Activated CD4-positive, alpha-beta memory T cell treated with anti-CD3 and anti-CD28 coated beads, Interleukin-2, amount 10 ng/mL, durations not matched to agents 7 days and 5 days (primary cell): ENCODE measurements around the gene SERBP1. TPM values are rescaled to one million over a fixed set of nuclear protein-coding genes. Genes with fewer than 3 reads are reported as not detected.
A peak's percentile ranks its signal among the peaks of the same experiment; 100 is the strongest.

ENCODE experiments used
- CTCF ChIA-PET: fragments of 350-600 bp; sonication (Branson Sonifier 250); formaldehyde crosslinking; loops from one replicate; lab custom pipeline; 2021; ENCODE audit warnings: antibody characterized with exemption, inconsistent platforms; lab: Charles Lee
- POLR2A ChIA-PET: fragments of 350-600 bp; sonication (Branson Sonifier 250); formaldehyde crosslinking; loops from one replicate; lab custom pipeline; 2021; ENCODE audit warnings: antibody characterized with exemption; lab: Charles Lee
- DNase-seq: peaks from one replicate; pipeline ENCODE4 v3.0.0-alpha.2; 2020
- H3K27ac Mint-ChIP-seq: one replicate; pipeline ENCODE4 v1.8.0; 2021; ENCODE audit warnings: mild to moderate bottlenecking, mixed read lengths
- H3K27me3 Mint-ChIP-seq: one replicate; pipeline ENCODE4 v1.8.0; 2021; ENCODE audit warnings: mixed read lengths
- H3K36me3 Mint-ChIP-seq: one replicate; pipeline ENCODE4 v1.8.0; 2021; ENCODE audit warnings: low read depth, mixed read lengths
- H3K4me1 Mint-ChIP-seq: one replicate; pipeline ENCODE4 v1.8.0; 2021; ENCODE audit warnings: mixed read lengths
- H3K4me3 Mint-ChIP-seq: one replicate; pipeline ENCODE4 v1.8.0; 2021; ENCODE audit warnings: mild to moderate bottlenecking, mixed read lengths
- H3K9me3 Mint-ChIP-seq: one replicate; pipeline ENCODE4 v1.8.0; 2021; ENCODE audit warnings: mixed read lengths
- total RNA-seq, 2 experiments: library from RNA; stranded (reverse); gene quantifications; one replicate each; pipeline ENCODE4 v1.2.3, GENCODE V29; 2021

The SERBP1 gene
- 100 to 1,000 TPM; 213 to 219 TPM for total RNA-seq

GRCh38 chr1:67430358-67431155, at the start of gene SERBP1:
Gene SERBP1, minus strand, starts transcription at chr1:67430402. Its CDS starts 102 bp downstream, at chr1:67430300.
- no peaks in the 10 kb centered on the region for H3K9me3 Mint-ChIP-seq
- peak; percentile 97 for DNase-seq
- peak within 1 kb of the TSS; percentile 87 for H3K27ac Mint-ChIP-seq
- peaks cover 46% of the 10 kb centered on the region for H3K36me3 Mint-ChIP-seq
- peaks cover 39% of the 10 kb centered on the region for H3K4me1 Mint-ChIP-seq
- CTCF ChIA-PET = interaction anchor here (0.6 to 3.2 kb wide), 6 partner anchors 10 to 217 kb away, joined by 3 to 19 read pairs (median 6); no protein-coding TSS in a partner anchor
- no peaks in the 10 kb centered on the region for H3K27me3 Mint-ChIP-seq
- POLR2A ChIA-PET = interaction anchor here (0.6 to 7.2 kb wide), 30 partner anchors 7 to 506 kb away, joined by 3 to 80 read pairs (median 6); partner anchors contain the start of genes DNAI4, GADD45A, IL12RB2 and IL23R
- peak within 1 kb of the TSS; percentile 81 for H3K4me3 Mint-ChIP-seq

- H3K27me3 Mint-ChIP-seq = peaks cover 4% of the 10 kb centered on the region
- H3K4me3 Mint-ChIP-seq = no peak overlapping the region
- DNase-seq = no peak
- H3K27ac Mint-ChIP-seq = no peak overlapping the region
- H3K36me3 Mint-ChIP-seq = no peaks in the 10 kb centered on the region
- POLR2A ChIA-PET = no interaction called here
- H3K9me3 Mint-ChIP-seq = no peaks in the 10 kb centered on the region
- peaks cover 4% of the 10 kb centered on the region for H3K4me1 Mint-ChIP-seq
- CTCF ChIA-PET = interaction anchor here (0.6 to 1.9 kb wide), 3 partner anchors 21 to 268 kb away, joined by 3 to 5 read pairs (median 5); no protein-coding TSS in a partner anchor
Measured at GRCh38 chr1:67479146-67479891, 49.1 kb upstream of the SERBP1 start.

GRCh38 chr1:67476906-67477305, 46.7 kb upstream of the SERBP1 start:
- ChIA-PET POLR2A (no interaction called here), CTCF (no interaction called here)
- H3K4me1 Mint-ChIP-seq = peaks cover 4% of the 10 kb centered on the region
- H3K27ac Mint-ChIP-seq = no peak overlapping the region
- H3K4me3 Mint-ChIP-seq = no peak overlapping the region
- H3K36me3 Mint-ChIP-seq = no peaks in the 10 kb centered on the region
- no peaks in the 10 kb centered on the region for H3K9me3 Mint-ChIP-seq
- DNase-seq = no peak
- peaks cover 4% of the 10 kb centered on the region for H3K27me3 Mint-ChIP-seq

GRCh38 chr1:67476006-67476482, 45.8 kb upstream of the SERBP1 start:
- no peak for DNase-seq
- Mint-ChIP-seq H3K27ac (no peak overlapping the region), H3K4me1 (peaks cover 4% of the 10 kb centered on the region), H3K9me3 (no peaks in the 10 kb centered on the region), H3K36me3 (no peaks in the 10 kb centered on the region), H3K4me3 (no peak overlapping the region), H3K27me3 (peaks cover 4% of the 10 kb centered on the region)
- CTCF ChIA-PET = no interaction called here
- POLR2A ChIA-PET = no interaction called here

- H3K4me1 Mint-ChIP-seq = no peaks in the 10 kb centered on the region
- no peak overlapping the region for H3K4me3 Mint-ChIP-seq
- CTCF ChIA-PET = no interaction called here
- no peak for DNase-seq
- POLR2A ChIA-PET = no interaction called here
- no peaks in the 10 kb centered on the region for H3K36me3 Mint-ChIP-seq
- H3K9me3 Mint-ChIP-seq = no peaks in the 10 kb centered on the region
- no peak overlapping the region for H3K27ac Mint-ChIP-seq
- H3K27me3 Mint-ChIP-seq = peaks cover 4% of the 10 kb centered on the region
Measured at GRCh38 chr1:67472056-67472455, 41.9 kb upstream of the SERBP1 start.

GRCh38 chr1:67469431-67469830, 39.2 kb upstream of the SERBP1 start:
- H3K4me1 Mint-ChIP-seq = no peaks in the 10 kb centered on the region
- no peak overlapping the region for H3K27ac Mint-ChIP-seq
- no peak for DNase-seq
- H3K9me3 Mint-ChIP-seq = no peaks in the 10 kb centered on the region
- no peak overlapping the region for H3K4me3 Mint-ChIP-seq
- H3K36me3 Mint-ChIP-seq = no peaks in the 10 kb centered on the region
- peaks cover 1% of the 10 kb centered on the region for H3K27me3 Mint-ChIP-seq
- POLR2A ChIA-PET = no interaction called here
- CTCF ChIA-PET = no interaction called here

GRCh38 chr1:67468066-67468718, 38.0 kb upstream of the SERBP1 start:
- ChIA-PET POLR2A (no interaction called here), CTCF (no interaction called here)
- Mint-ChIP-seq H3K27ac (no peak overlapping the region), H3K27me3 (peaks cover 6% of the 10 kb centered on the region), H3K4me1 (no peaks in the 10 kb centered on the region), H3K4me3 (no peak overlapping the region), H3K36me3 (no peaks in the 10 kb centered on the region), H3K9me3 (no peaks in the 10 kb centered on the region)
- no peak for DNase-seq

GRCh38 chr1:67465375-67465774, 35.2 kb upstream of the SERBP1 start:
- peaks cover 6% of the 10 kb centered on the region for H3K27me3 Mint-ChIP-seq
- no peaks in the 10 kb centered on the region for H3K9me3 Mint-ChIP-seq
- POLR2A ChIA-PET = no interaction called here
- no peaks in the 10 kb centered on the region for H3K4me1 Mint-ChIP-seq
- no peak overlapping the region for H3K27ac Mint-ChIP-seq
- no peak for DNase-seq
- H3K4me3 Mint-ChIP-seq = no peak overlapping the region
- no peaks in the 10 kb centered on the region for H3K36me3 Mint-ChIP-seq
- CTCF ChIA-PET = no interaction called here

- DNase-seq = no peak
- H3K9me3 Mint-ChIP-seq = no peaks in the 10 kb centered on the region
- no peak overlapping the region for H3K27ac Mint-ChIP-seq
- ChIA-PET POLR2A (no interaction called here), CTCF (no interaction called here)
- H3K36me3 Mint-ChIP-seq = no peaks in the 10 kb centered on the region
- H3K4me1 Mint-ChIP-seq = no peaks in the 10 kb centered on the region
- peaks cover 6% of the 10 kb centered on the region for H3K27me3 Mint-ChIP-seq
- H3K4me3 Mint-ChIP-seq = no peak overlapping the region
Measured at GRCh38 chr1:67464746-67465145, 34.5 kb upstream of the SERBP1 start.

- Mint-ChIP-seq H3K36me3 (no peaks in the 10 kb centered on the region), H3K9me3 (no peaks in the 10 kb centered on the region), H3K4me1 (no peaks in the 10 kb centered on the region), H3K27ac (no peak overlapping the region), H3K27me3 (peaks cover 6% of the 10 kb centered on the region), H3K4me3 (no peak overlapping the region)
- CTCF ChIA-PET = interaction anchor here (0.6 to 1.6 kb wide), 3 partner anchors 36 to 297 kb away, joined by 3 to 5 read pairs (median 3); no protein-coding TSS in a partner anchor
- DNase-seq = no peak
- POLR2A ChIA-PET = no interaction called here
Measured at GRCh38 chr1:67464058-67464457, 33.9 kb upstream of the SERBP1 start.

GRCh38 chr1:67463298-67463955, 33.2 kb upstream of the SERBP1 start:
- Mint-ChIP-seq H3K9me3 (no peaks in the 10 kb centered on the region), H3K27ac (no peak overlapping the region), H3K4me3 (no peak overlapping the region), H3K27me3 (peaks cover 6% of the 10 kb centered on the region), H3K36me3 (no peaks in the 10 kb centered on the region), H3K4me1 (no peaks in the 10 kb centered on the region)
- CTCF ChIA-PET = interaction anchor here (0.9 to 1.6 kb wide), 3 partner anchors 37 to 297 kb away, joined by 3 to 5 read pairs (median 3); no protein-coding TSS in a partner anchor
- DNase-seq = no peak
- POLR2A ChIA-PET = no interaction called here

- Mint-ChIP-seq H3K4me1 (no peaks in the 10 kb centered on the region), H3K27me3 (peaks cover 5% of the 10 kb centered on the region), H3K9me3 (no peaks in the 10 kb centered on the region), H3K36me3 (no peaks in the 10 kb centered on the region), H3K27ac (no peak overlapping the region), H3K4me3 (no peak overlapping the region)
- POLR2A ChIA-PET = no interaction called here
- CTCF ChIA-PET = interaction anchor here (0.8 kb wide), 1 partner anchor 249 kb away, joined by 3 read pairs; no protein-coding TSS in a partner anchor
- DNase-seq = no peak
Measured at GRCh38 chr1:67460676-67461500, 30.7 kb upstream of the SERBP1 start.
